IMR-90 (cell line): ENCODE data around the gene AHNAK. TPM values are rescaled to one million over a fixed set of nuclear protein-coding genes. Genes with fewer than 3 reads are reported as not detected.
A peak's percentile ranks its signal among the peaks of the same experiment; 100 is the strongest.

Experiments
- ATAC-seq: fragments of 200-7000 bp; cut with Tn5 transposase; 2 replicates; pipeline ENCODE4 v1.9.1; 2020; ENCODE audit warnings: low read depth, mild to moderate bottlenecking, moderate library complexity
- BruUV-seq: library from RNA; stranded (reverse); fragments of 400-500 nt; replicated peaks from 2 replicates; lab custom pipeline; 2021; lab: Mats Ljungman, UMichigan
- CTCF ChIA-PET: fragments of 300-600 bp; formaldehyde crosslinking; extraction: SDS; loops from one replicate; lab custom pipeline; 2021; ENCODE audit warnings: antibody characterized with exemption; lab: Yijun Ruan, JAX
- POLR2A ChIA-PET: fragments of 300-600 bp; sonication (Branson Sonifier 250); formaldehyde crosslinking; loops from one replicate; lab custom pipeline; 2022; ENCODE audit warnings: antibody characterized with exemption; ENCODE audit not compliant: unreplicated experiment; lab: Charles Lee
- DNase-seq: peaks from one replicate; pipeline ENCODE4 v3.0.0; 2013
- H2AFZ ChIP-seq: replicated peaks from 2 replicates; pipeline ENCODE3; 2013; ENCODE audit warnings: low read length, mild to moderate bottlenecking; ENCODE audit not compliant: poor library complexity
- H2AK5ac ChIP-seq: 2 replicates; pipeline ENCODE4 v1.6.1; 2013; ENCODE audit warnings: low read depth, low read length, inconsistent platforms
- H2AK9ac ChIP-seq: replicated peaks from 2 replicates; pipeline ENCODE3; 2013; ENCODE audit warnings: mild to moderate bottlenecking, low read depth, low read length, moderate library complexity; ENCODE audit not compliant: poor library complexity
- H2BK120ac ChIP-seq: 2 replicates; pipeline ENCODE4 v1.6.1; 2013; ENCODE audit warnings: low read depth, low read length, inconsistent platforms
- H2BK15ac ChIP-seq: 3 replicates; pipeline ENCODE4 v1.6.1; 2013; ENCODE audit warnings: low read depth, low read length, inconsistent platforms
- H2BK20ac ChIP-seq: 2 replicates; pipeline ENCODE4 v1.6.1; 2013; ENCODE audit warnings: low read depth, mild to moderate bottlenecking, inconsistent platforms, low read length, moderate library complexity
- H2BK5ac ChIP-seq: 2 replicates; pipeline ENCODE4 v1.6.1; 2013; ENCODE audit warnings: mild to moderate bottlenecking, low read depth, low read length, inconsistent platforms; ENCODE audit not compliant: poor library complexity, severe bottlenecking
- H3K14ac ChIP-seq: replicated peaks from 2 replicates; pipeline ENCODE4 v1.6.1; 2013; ENCODE audit warnings: low read depth, low read length, inconsistent platforms
- H3K18ac ChIP-seq: 2 replicates; pipeline ENCODE4 v1.6.1; 2013; ENCODE audit warnings: low read depth, low read length, control low read depth
- H3K23ac ChIP-seq: 2 replicates; pipeline ENCODE4 v1.6.1; 2013; ENCODE audit warnings: low read depth, low read length, inconsistent platforms
- H3K27ac ChIP-seq: 2 replicates; pipeline ENCODE4 v1.5.1; 2013; ENCODE audit warnings: mild to moderate bottlenecking, control low read depth, low read length; ENCODE audit not compliant: insufficient read depth
- H3K27me3 ChIP-seq: 2 replicates; pipeline ENCODE4 v1.6.1; 2013; ENCODE audit warnings: low read length; ENCODE audit not compliant: control insufficient read depth, insufficient read depth
- H3K36me3 ChIP-seq: 2 replicates; pipeline ENCODE4 v1.6.1; 2013; ENCODE audit warnings: low read length, mixed read lengths; ENCODE audit not compliant: control insufficient read depth, insufficient read depth
- H3K4ac ChIP-seq: 2 replicates; pipeline ENCODE4 v1.6.1; 2013; ENCODE audit warnings: low read depth, low read length, inconsistent platforms
- H3K4me1 ChIP-seq: 2 replicates; pipeline ENCODE4 v1.6.1; 2013; ENCODE audit warnings: low read length, mixed read lengths; ENCODE audit not compliant: control insufficient read depth, insufficient read depth
- H3K4me2 ChIP-seq: 2 replicates; pipeline ENCODE4 v1.6.1; 2013; ENCODE audit warnings: low read depth, mild to moderate bottlenecking, control low read depth, low read length, moderate library complexity
- H3K4me3 ChIP-seq: 2 replicates; pipeline ENCODE4 v1.5.1; 2013; ENCODE audit warnings: low read depth, mild to moderate bottlenecking, control low read depth, low read length, moderate library complexity; ENCODE audit not compliant: insufficient read depth
- H3K56ac ChIP-seq: 2 replicates; pipeline ENCODE4 v1.6.1; 2013; ENCODE audit warnings: low read length, inconsistent platforms; ENCODE audit not compliant: insufficient read depth; ENCODE audit errors: extremely low read depth
- H3K79me1 ChIP-seq, 2 experiments: 2 replicates each; pipeline ENCODE4 v1.6.1; 2013; ENCODE audit warnings: low read length in 2 of 2, inconsistent platforms in 1 of 2, low read depth in 1 of 2
- H3K9ac ChIP-seq: 2 replicates; pipeline ENCODE4 v1.6.1; 2013; ENCODE audit warnings: low read depth, low read length, control low read depth
- H3K9me1 ChIP-seq: 2 replicates; pipeline ENCODE4 v1.6.1; 2013; ENCODE audit warnings: low read length, inconsistent platforms; ENCODE audit not compliant: insufficient read depth
- H3K9me3 ChIP-seq: 2 replicates; pipeline ENCODE4 v1.6.1; 2013; ENCODE audit warnings: low read length; ENCODE audit not compliant: control insufficient read depth, insufficient read depth
- H4K20me1 ChIP-seq: 2 replicates; pipeline ENCODE4 v1.6.1; 2013; ENCODE audit warnings: low read length, inconsistent platforms; ENCODE audit not compliant: insufficient read depth
- H4K5ac ChIP-seq: 2 replicates; pipeline ENCODE4 v1.6.1; 2013; ENCODE audit warnings: mild to moderate bottlenecking, low read depth, low read length, control low read depth
- H4K8ac ChIP-seq, 2 experiments: 2 replicates each; pipeline ENCODE4 v1.6.1; 2013; ENCODE audit warnings: low read depth in 2 of 2, low read length in 2 of 2, control low read depth in 1 of 2, inconsistent platforms in 1 of 2
- H4K91ac ChIP-seq: 2 replicates; pipeline ENCODE4 v1.6.1; 2013; ENCODE audit warnings: low read depth, low read length, inconsistent platforms; ENCODE audit not compliant: insufficient read depth
- CHD1 ChIP-seq: IDR thresholded peaks from 2 replicates; pipeline ENCODE4 v1.6.1; 2012; ENCODE audit warnings: low read depth, low read length, improper control_type of control experiment
- RFX5 ChIP-seq: IDR thresholded peaks from 2 replicates; pipeline ENCODE4 v1.8.0; 2012; ENCODE audit warnings: low read depth, mild to moderate bottlenecking, low read length, moderate library complexity
- WGBS, 2 experiments: methylation state at CpG; one replicate each; pipeline versions ENCODE4 v1.1.5 to v1.1.7; 2013; ENCODE audit warnings: missing lambda C conversion rate in 2 of 2; ENCODE audit not compliant: insufficient read length in 1 of 2; ENCODE audit errors: extremely low coverage in 2 of 2; 5-methylcytosine and 5-hydroxymethylcytosine counted together
- dilution Hi-C: fragments of 300-500 bp; cut with HindIII; formaldehyde crosslinking; loops from one replicate; pipeline ENCODE4 v1.14.3; 2018; ENCODE audit warnings: low sequenced_read_pairs; ENCODE audit not compliant: unreplicated experiment
- in situ Hi-C: fragments of 300-500 bp; cut with MboI; formaldehyde crosslinking; loops from 3 replicates; pipeline ENCODE4 v1.14.3; 2019; ENCODE audit warnings: low sequenced_read_pairs, inconsistent platforms, mixed read lengths
- intact Hi-C: fragments of 100-400 bp; cut with micrococcal nuclease; formaldehyde crosslinking; loops from 2 replicates; pipeline ENCODE4 v1.10.0; 2022
- polyA plus RNA-seq, 3 experiments: library from polyadenylated mRNA; depleted of rRNA; stranded (reverse); fragments of >200 nt; gene quantifications; 2 replicates each; pipeline ENCODE4 v1.2.3, GENCODE V29; 2012; ENCODE audit warnings: low replicate concordance in 1 of 3
- total RNA-seq: library from RNA; depleted of rRNA; stranded (reverse); fragments of >200 nt; gene quantifications from 2 replicates; pipeline ENCODE4 v1.2.3, GENCODE V29; 2012

The AHNAK gene
- total and polyA plus RNA-seq, 2 of the 4 experiments (the other 2 are of a cell fraction): 95.1 to 695 TPM

- ATAC-seq: no peak
- Histone ChIP-seq H2AK9ac (peak overlapping the region; percentile 81), H3K79me1 (peaks cover 0 to 4% of the 10 kb centered on the region in 2 experiments; a peak in 1 of 4 replicates), H3K9me3 (no peaks in the 10 kb centered on the region), H4K5ac (no peak overlapping the region), H3K23ac (no peak overlapping the region), H3K4me1 (peaks cover 10% of the 10 kb centered on the region), H4K8ac (peak overlapping the region in 1 of 2 experiments; percentile 51; a peak in 1 of 4 replicates), H2BK20ac (peak overlapping the region; percentile 25; the same call in 1 of the 2 replicates), H3K18ac (peak overlapping the region; percentile 18; the same call in 1 of the 2 replicates), H3K27ac (peak overlapping the region; percentile 16; the same call in 1 of the 2 replicates), H3K9me1 (peaks cover 6% of the 10 kb centered on the region; the same call in 1 of the 2 replicates), H3K27me3 (no peaks in the 10 kb centered on the region), H4K91ac (peak overlapping the region; percentile 72), H4K20me1 (no peaks in the 10 kb centered on the region), H3K36me3 (no peaks in the 10 kb centered on the region), H3K14ac (peak overlapping the region; percentile 5; the same call in 1 of the 2 replicates), H3K4ac (peak overlapping the region; percentile 68), H2BK5ac (peak overlapping the region; percentile 50), H3K9ac (no peak overlapping the region), H3K4me3 (no peak overlapping the region), H3K4me2 (no peak overlapping the region), H2AFZ (peak overlapping the region; percentile 48), H3K56ac (no peak overlapping the region), H2AK5ac (peak overlapping the region; percentile 67; the same call in 1 of the 2 replicates), H2BK15ac (peak overlapping the region; percentile 48; the same call in 1 of the 3 replicates), H2BK120ac (peak overlapping the region; percentile 58)
- TF ChIP-seq RFX5 (no peak), CHD1 (no peak)
- DNase-seq: no peak
- in situ Hi-C loops (no loop called here), intact Hi-C loops (no loop called here), dilution Hi-C loops (no loop called here)
- no TSS peak for BruUV-seq
- ChIA-PET CTCF (no interaction called here), POLR2A (no interaction called here)
- no CpG with 5 or more reads among the region's 7 CpGs for WGBS, 2 experiments
Measured at GRCh38 chr11:62479631-62480201, 66.9 kb downstream of the AHNAK start.
